Tibial nerve (tissue), 4 donors: ENCODE results near the gene UBFD1.

Experiments used
- CTCF ChIP-seq, 5 experiments: fragments of 200-600 bp in 3 of 5; fragments of 450-650 bp in 2 of 5; sonication (generic) in 3 of 5; IDR thresholded peaks; one replicate each; pipeline ENCODE4 v1.5.1; 2016 to 2019; ENCODE audit warnings: antibody characterized with exemption in 5 of 5, mild to moderate bottlenecking in 3 of 5, moderate library complexity in 2 of 5
- EP300 ChIP-seq, 2 donors: sonication (generic); formaldehyde crosslinking; IDR thresholded peaks; one replicate each; pipeline ENCODE4 v1.6.1; 2017; ENCODE audit warnings: antibody characterized with exemption in 2 of 2, mild to moderate bottlenecking in 1 of 2

GRCh38 chr16:23534868-23535860, 22.4 kb upstream of the UBFD1 start:
- TF ChIP-seq CTCF (IDR thresholded peaks at IDR 0.05) = no peak
- no peak for TF ChIP-seq EP300 (IDR thresholded peaks at IDR 0.05)
